Activated CD8-positive, alpha-beta memory T cell treated with anti-CD3 and anti-CD28 coated beads for 4 hours (primary cell): ENCODE results near the gene L2HGDH.
"Not testable (repeated sequence)": the region's sequence is repeated elsewhere in the genome, so short reads cannot be mapped to it uniquely, and the experiment has no call there.

Experiments
- DNase-seq, 2 donors: peaks; one replicate each; pipeline ENCODE4 v3.0.0-alpha.2; 2020; ENCODE audit warnings: low read depth in 2 of 2

Gene L2HGDH

DNA sequence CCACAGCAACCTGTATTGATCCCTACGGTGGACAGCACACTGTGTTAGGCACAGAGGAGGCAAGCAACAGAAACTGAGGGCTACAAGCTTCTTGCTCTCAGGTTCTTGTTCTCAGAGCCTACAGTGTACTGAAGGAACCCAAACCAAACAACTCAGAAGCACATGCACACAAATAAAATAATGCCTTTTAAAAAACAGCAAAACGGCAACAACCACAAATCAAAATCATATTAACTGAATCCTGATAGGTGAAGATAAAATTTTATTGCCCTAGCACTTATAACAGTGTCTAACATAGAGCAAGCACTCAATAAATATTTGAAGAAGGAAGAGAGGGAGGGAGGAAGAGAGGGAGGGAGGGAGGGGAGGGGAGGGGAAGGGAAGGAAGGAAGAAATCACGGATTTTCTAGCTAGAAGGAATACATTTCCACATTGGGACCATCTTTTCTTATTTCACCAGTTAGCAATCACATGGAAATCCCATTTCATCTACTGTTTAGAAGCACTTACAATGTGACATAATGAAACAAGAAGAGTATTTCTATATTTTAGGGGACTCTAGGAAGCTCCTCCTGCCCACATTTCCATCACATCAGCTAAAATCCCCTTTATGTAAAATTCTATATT, 27.3 kb upstream of the L2HGDH start:
- no peak for DNase-seq

- DNase-seq = no peak
Measured at GRCh38 chr14:50338587-50338986, 26.6 kb upstream of the L2HGDH start.

GRCh38 chr14:50335989-50336824, 24.2 kb upstream of the L2HGDH start:
- no peak for DNase-seq

DNA sequence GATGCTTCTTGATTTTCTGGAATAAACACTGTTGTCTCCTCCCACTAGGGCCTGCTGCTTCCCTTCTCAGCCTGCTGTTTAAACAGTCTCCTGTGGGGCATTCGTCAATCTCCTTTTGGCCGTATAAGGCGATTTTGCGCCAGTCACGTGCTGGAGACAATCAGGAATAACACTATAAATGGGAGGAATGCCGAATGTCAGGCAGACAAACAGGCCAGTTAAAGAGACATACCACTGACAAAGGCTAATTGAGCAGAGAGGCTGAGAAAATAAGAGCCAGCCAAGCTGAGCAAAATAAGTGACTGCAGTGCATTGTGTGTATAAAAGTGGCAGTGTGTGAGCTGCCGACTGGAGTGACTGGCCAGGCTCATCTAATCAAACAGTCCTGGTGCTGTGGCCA, 23.4 kb upstream of the L2HGDH start:
- DNase-seq = no peak

GRCh38 chr14:50334211-50334610, 22.2 kb upstream of the L2HGDH start:
- no peak for DNase-seq

DNA sequence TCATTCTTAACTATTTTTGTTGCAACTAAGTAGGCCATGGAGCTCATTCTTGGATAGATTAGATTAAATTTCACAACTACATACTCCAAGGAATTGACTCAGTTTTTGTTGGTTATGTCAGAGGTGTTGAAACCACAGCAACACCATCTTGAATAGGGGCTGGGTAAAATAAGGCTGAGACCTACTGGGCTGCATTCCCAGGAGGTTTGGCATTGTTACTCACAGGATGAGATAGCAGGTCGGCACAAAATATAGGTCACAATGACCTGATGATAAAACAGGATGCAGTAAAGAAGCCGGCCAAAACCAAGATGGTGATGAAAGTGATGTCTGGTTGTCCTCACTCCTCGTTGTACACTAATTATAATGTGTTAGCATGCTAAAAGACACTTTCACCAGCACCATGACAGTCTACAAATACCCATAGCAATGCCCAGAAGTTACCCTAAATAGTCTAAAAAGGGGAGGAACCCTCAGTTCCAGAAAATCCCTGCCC, 21.0 kb upstream of the L2HGDH start:
- DNase-seq = no peak

DNA sequence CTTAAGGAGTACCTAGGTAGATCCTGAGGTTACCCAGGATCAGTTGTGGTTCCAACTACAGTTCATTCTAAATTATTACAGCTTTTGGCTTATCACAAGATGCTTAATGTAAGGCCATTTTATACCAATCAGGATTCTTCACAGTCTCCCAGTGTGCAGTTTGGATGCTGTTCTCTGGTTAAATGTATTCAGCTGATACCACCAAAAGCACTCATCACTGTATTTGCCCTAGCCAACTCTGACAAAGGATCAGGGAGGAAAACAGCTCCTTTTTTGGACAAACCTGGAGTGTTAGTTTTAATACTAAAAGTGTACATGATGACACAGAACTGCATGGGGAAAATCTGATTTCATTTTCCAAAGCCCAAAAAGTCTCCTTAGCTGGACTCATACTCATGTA, 19.6 kb upstream of the L2HGDH start:
- no peak for DNase-seq

- peak; percentile 41 to 58 for DNase-seq
Measured at GRCh38 chr14:50321009-50321660, 9.1 kb upstream of the L2HGDH start.

DNA sequence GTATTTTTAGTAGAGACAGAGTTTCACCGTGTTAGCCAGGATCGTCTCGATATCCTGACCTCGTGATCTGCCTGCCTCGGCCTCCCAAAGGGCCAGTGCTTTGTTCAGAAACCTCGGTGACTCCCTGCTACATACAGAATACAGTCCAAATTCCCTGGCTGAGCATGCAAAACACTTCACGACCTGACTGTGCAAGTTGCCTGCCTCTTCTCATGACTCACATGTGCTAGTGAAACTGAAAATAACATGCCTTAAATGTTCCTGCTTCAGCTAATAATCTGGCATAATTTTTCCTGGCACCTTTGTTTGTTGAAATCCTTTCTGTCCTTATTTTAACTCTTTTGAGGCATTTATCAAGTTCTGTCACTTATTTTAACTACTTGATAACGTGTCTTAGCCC, 8.3 kb upstream of the L2HGDH start:
- no peak for DNase-seq

- no peak for DNase-seq
Measured at GRCh38 chr14:50319721-50320120, 7.7 kb upstream of the L2HGDH start.

DNA sequence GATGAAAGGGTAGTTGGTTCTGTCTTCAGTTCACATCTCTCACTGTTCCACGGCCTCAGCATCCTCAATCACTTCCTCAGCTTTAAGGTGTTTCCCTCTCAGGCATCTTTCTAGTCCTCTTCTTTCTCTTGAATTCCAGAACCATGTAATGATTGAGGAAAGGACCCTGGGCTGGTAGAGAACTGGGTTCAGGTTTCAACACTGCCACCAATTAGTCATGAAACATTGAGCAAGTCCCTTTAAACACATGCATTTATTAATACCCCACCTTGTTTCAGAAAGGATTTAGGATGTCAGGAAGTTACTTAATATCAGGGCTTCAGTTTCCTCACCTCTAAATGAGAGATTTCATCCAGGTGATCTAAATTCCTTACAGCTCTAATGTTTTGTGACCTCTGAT, 7.3 kb upstream of the L2HGDH start:
- DNase-seq = no peak

- no peak for DNase-seq
Measured at GRCh38 chr14:50318031-50318626, 6.1 kb upstream of the L2HGDH start.

GRCh38 chr14:50314098-50314497, 2.1 kb upstream of the L2HGDH start:
- DNase-seq = not testable (repeated sequence)

DNA sequence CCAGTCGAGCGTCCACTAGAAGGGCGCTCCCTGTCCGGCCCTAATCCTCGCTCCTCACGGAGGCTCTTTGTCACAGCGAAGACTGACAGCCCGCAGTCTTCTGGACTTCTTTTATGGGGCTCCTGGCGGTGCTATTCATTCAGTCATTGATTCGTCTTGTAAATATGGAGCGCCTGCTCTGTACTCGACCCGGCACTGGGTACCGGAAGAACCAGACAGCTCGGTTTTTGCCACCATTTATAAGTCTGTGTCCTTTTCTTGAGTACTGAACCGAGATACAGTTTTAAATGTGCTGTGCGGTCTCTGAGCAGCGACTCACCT, 665 bp upstream of the L2HGDH start:
- no peak for DNase-seq

DNA sequence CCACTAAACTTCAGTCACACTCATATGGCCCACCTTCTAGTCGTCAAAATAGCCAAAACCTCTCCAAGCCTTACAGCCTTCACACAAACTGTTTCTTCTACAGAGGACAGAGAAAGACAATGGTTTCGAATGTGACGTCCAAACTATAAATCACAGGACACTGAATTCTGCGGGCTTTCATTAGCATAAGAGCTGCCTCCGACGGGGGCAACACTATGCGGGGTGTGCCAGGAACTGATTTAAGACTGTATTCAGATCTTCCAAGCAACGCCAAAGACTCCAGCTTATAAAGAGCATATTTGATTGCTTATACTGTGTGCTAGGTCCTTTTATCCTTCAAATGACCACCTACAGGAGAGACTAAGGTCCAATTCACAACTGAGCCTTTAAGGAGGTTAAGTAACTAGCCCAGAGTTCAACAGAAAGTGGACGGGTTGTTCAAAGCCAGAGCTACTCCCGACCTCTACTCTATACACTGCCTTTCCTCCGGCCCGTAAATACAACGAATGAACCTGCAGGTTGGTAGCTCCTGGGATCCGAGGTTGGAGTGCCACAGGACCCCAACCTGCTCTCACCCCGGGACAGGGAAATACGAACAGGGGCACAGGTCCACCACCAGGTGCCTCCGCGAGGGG, 575 bp downstream of the L2HGDH start:
- no peak for DNase-seq

DNA sequence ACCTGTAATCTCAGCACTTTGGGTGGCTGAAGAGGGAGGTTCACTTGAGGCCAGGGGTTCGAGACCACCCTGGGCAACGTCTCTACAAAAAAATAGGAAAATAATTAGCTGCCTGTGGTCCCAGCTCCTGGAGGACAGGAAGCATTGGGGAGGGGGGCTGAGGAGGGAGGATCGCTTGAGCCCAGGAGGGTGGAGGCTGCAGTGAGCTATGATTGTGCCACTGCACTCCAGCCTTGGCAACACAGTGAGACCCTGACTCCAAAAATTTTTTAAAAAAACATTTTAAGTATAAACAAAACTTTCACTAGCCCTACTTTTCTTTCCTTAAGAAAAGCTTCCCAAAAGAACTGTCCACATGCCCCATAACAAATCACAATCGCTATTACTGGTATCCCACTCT, 1.6 kb downstream of the L2HGDH start:
- no peak for DNase-seq

DNA sequence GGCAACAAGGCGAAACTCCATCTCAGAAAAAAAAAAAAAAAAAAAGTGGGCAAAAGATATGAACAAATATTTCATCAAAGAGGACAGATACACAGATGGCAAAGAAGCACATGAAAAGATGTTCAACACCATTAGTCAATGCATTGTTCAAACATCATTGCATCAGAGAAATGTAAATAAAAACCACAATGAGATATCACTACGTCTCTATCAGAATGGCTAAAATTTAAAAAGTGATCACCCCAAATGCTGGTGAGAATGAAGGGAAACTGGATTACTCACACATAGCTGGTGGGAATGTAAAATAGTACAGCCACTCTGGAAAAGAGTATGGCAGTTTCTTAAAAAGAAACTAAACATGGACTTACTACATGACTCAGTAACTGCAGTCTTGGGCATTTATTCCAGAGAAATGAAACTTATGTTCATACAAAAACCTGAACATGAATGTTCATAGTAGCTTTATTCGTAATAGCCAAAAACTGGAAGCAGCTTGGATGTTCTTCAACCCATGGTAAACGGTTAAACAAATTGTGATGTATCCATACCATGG, 3.6 kb downstream of the L2HGDH start:
- DNase-seq = no peak

DNA sequence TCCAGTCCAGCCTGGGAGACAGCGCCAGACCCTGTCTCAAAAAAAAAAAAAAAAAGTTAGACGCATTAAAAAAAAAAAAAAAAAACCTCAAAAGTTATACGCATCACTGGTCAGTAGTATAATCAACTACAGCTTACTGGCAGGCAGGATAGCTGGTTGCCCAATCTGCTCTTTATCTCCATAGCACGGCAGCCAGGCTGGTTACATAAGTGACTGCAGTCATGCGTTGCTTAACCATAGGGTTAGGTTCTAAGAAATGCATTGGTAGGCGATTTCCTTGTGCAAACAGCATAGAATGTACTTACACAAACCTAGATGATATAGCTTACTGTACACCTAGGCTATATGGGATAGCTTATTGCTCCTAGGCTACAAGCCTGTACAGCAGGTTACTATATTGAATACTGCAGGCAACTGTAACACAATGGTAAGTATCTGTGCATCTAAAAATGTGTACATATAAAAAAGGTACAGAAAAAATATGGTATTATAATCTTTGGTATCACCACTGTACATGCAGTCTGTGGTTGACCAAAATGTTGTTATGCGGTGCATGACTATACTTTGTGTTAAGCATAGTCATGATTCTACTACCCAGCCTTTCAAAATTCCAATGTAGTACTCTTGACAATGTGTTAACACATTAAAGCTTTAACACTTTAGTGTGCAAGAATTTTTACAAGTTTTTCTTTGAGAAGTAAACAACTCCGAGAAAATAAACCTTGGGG, 8.1 kb downstream of the L2HGDH start:
- DNase-seq = no peak

GRCh38 chr14:50301914-50302313, 10.1 kb downstream of the L2HGDH start:
- no peak for DNase-seq

- DNase-seq = no peak
Measured at GRCh38 chr14:50299585-50299984, 12.4 kb downstream of the L2HGDH start.

DNA sequence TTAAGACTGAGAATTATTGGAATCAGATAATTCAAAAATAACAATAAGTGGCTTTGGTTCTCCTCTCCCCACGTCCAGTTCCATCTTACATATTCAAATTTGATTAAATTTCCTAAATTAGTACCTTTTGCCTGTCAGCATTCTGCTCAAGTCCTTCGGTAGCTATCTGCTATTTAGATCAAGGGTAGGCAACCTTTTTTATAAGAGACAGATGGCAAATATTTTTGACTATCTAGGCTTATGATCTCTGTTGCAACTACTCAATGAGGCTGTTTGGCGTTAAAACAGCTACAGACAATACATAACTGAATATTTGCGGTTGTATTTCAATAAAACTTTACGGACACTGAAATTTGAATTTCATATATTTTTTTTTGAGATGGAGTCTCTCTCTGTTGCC, 21.7 kb downstream of the L2HGDH start:
- DNase-seq = no peak
